ENCODE measurements around the gene NSRP1.

Gene NSRP1

GRCh38 chr17:30211371-30211770 lies 94.8 kb downstream of the NSRP1 start:
- H3K36me3 Mint-ChIP-seq (ENCODE audit: low read depth): no peaks in the 10 kb centered on the region
- H3K9me3 Mint-ChIP-seq: no peaks in the 10 kb centered on the region
- H3K4me1 Mint-ChIP-seq (ENCODE audit: low read depth): peaks cover 3% of the 10 kb centered on the region
- DNase-seq: no peak
- peaks cover 15% of the 10 kb centered on the region for H3K27me3 Mint-ChIP-seq
- H3K27ac Mint-ChIP-seq: no peak overlapping the region
- no peak overlapping the region for H3K4me3 Mint-ChIP-seq

- Mint-ChIP-seq H3K27me3 (peaks cover 10% of the 10 kb centered on the region), H3K36me3 (ENCODE audit: low read depth) (no peaks in the 10 kb centered on the region)
Measured at GRCh38 chr17:30212750-30213149, 96.1 kb downstream of the NSRP1 start.

GRCh38 chr17:30217054-30217453 lies 100.4 kb downstream of the NSRP1 start:
- Mint-ChIP-seq H3K27me3 (no peaks in the 10 kb centered on the region), H3K36me3 (ENCODE audit: low read depth) (no peaks in the 10 kb centered on the region), H3K9me3 (no peaks in the 10 kb centered on the region), H3K4me1 (ENCODE audit: low read depth) (no peaks in the 10 kb centered on the region), H3K4me3 (no peak overlapping the region), H3K27ac (no peak overlapping the region)
- no peak for DNase-seq

More at GRCh38 chr17:30212750-30213149, 96.1 kb downstream of the NSRP1 start:
- no peak overlapping the region for H3K4me3 Mint-ChIP-seq
- DNase-seq: no peak
- no peaks in the 10 kb centered on the region for H3K9me3 Mint-ChIP-seq
- H3K27ac Mint-ChIP-seq: no peak overlapping the region
- H3K4me1 Mint-ChIP-seq (ENCODE audit: low read depth): peaks cover 3% of the 10 kb centered on the region

- no peaks in the 10 kb centered on the region for H3K4me1 Mint-ChIP-seq (ENCODE audit: low read depth)
- no peak overlapping the region for H3K27ac Mint-ChIP-seq
- no peak for DNase-seq
- no peak overlapping the region for H3K4me3 Mint-ChIP-seq
- no peaks in the 10 kb centered on the region for H3K36me3 Mint-ChIP-seq (ENCODE audit: low read depth)
- no peaks in the 10 kb centered on the region for H3K27me3 Mint-ChIP-seq
- no peaks in the 10 kb centered on the region for H3K9me3 Mint-ChIP-seq
Measured at GRCh38 chr17:30217746-30218245, 101.2 kb downstream of the NSRP1 start.

GRCh38 chr17:30218799-30219198 lies 102.2 kb downstream of the NSRP1 start:
- Mint-ChIP-seq H3K36me3 (ENCODE audit: low read depth) (no peaks in the 10 kb centered on the region), H3K4me3 (no peak overlapping the region), H3K27me3 (no peaks in the 10 kb centered on the region), H3K4me1 (ENCODE audit: low read depth) (no peaks in the 10 kb centered on the region), H3K9me3 (no peaks in the 10 kb centered on the region), H3K27ac (no peak overlapping the region)
- no peak for DNase-seq

DNA sequence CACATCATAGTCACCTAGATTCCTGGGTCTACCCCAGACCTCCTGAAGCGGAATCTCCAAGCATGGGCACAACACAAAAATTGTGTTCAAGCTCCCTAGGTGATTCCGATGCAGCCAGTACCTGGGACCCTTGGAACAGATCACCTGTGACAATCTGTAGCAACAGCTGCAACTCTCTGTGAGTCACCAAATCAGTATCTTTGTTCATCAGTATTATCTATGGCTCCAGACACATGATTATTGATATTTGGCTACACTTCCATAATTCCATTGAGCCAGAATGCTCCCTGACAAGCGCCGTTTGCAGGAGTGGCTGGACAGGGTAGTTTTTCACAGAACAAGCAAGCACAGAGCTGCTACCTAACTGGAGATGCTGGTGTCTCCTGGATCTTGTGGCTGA lies 102.7 kb downstream of the NSRP1 start:
- Mint-ChIP-seq H3K4me3 (no peak overlapping the region), H3K27me3 (no peaks in the 10 kb centered on the region), H3K4me1 (ENCODE audit: low read depth) (no peaks in the 10 kb centered on the region), H3K36me3 (ENCODE audit: low read depth) (no peaks in the 10 kb centered on the region), H3K9me3 (no peaks in the 10 kb centered on the region), H3K27ac (no peak overlapping the region)
- no peak for DNase-seq

GRCh38 chr17:30219833-30220232 lies 103.2 kb downstream of the NSRP1 start:
- no peak for DNase-seq
- Mint-ChIP-seq H3K27me3 (no peaks in the 10 kb centered on the region), H3K9me3 (no peaks in the 10 kb centered on the region), H3K4me3 (no peak overlapping the region), H3K27ac (no peak overlapping the region), H3K4me1 (ENCODE audit: low read depth) (no peaks in the 10 kb centered on the region), H3K36me3 (ENCODE audit: low read depth) (no peaks in the 10 kb centered on the region)

DNA sequence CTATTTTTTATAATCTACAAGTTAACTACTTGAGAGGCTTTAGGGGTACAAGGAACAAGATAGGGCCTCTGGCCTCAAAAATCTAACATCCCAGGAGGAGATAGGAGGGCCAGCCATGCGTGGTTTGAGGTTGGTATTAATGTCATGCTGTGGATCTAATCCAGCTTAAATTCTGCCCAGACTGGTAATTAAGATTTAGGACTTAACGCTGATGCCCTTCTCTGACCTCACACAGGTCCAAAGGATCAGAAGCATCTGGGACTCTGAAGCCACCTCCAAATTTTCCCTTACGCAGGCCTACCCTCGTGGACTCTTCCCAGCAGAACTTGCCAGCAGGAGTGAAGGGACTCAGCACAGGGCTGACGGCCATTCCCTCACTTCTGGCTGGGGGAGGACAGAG lies 103.8 kb downstream of the NSRP1 start:
- DNase-seq: no peak
- Mint-ChIP-seq H3K4me1 (ENCODE audit: low read depth) (no peaks in the 10 kb centered on the region), H3K27me3 (no peaks in the 10 kb centered on the region), H3K27ac (no peak overlapping the region), H3K4me3 (no peak overlapping the region), H3K9me3 (no peaks in the 10 kb centered on the region), H3K36me3 (ENCODE audit: low read depth) (no peaks in the 10 kb centered on the region)

DNA sequence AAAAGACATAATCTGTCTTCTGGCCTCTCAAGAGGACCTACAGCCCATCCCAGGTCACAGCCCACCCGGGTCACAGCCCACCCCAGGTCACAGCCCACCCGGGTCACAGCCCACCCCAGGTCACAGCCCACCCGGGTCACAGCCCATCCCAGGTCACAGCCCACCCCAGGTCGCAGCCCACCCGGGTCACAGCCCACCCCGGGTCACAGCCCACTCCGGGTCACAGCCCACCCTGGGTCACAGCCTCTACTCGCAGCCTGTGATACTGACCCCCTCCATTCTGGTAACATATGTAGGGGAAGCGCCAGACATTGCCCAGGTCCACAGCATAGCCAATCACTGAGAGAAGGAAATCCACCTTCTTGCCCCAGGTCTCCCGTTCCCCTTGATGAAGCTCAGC lies 104.7 kb downstream of the NSRP1 start:
- Mint-ChIP-seq H3K4me3 (no peak overlapping the region), H3K27me3 (no peaks in the 10 kb centered on the region)

GRCh38 chr17:30222251-30222650 lies 105.6 kb downstream of the NSRP1 start:
- Mint-ChIP-seq H3K4me1 (ENCODE audit: low read depth) (no peaks in the 10 kb centered on the region), H3K9me3 (no peaks in the 10 kb centered on the region), H3K36me3 (ENCODE audit: low read depth) (no peaks in the 10 kb centered on the region), H3K27me3 (no peaks in the 10 kb centered on the region), H3K4me3 (no peak overlapping the region), H3K27ac (no peak overlapping the region)
- no peak for DNase-seq

More for the DNA sequence above, 104.7 kb downstream of the NSRP1 start:
- Mint-ChIP-seq H3K36me3 (ENCODE audit: low read depth) (no peaks in the 10 kb centered on the region), H3K27ac (no peak overlapping the region), H3K9me3 (no peaks in the 10 kb centered on the region), H3K4me1 (ENCODE audit: low read depth) (no peaks in the 10 kb centered on the region)
- no peak for DNase-seq

DNA sequence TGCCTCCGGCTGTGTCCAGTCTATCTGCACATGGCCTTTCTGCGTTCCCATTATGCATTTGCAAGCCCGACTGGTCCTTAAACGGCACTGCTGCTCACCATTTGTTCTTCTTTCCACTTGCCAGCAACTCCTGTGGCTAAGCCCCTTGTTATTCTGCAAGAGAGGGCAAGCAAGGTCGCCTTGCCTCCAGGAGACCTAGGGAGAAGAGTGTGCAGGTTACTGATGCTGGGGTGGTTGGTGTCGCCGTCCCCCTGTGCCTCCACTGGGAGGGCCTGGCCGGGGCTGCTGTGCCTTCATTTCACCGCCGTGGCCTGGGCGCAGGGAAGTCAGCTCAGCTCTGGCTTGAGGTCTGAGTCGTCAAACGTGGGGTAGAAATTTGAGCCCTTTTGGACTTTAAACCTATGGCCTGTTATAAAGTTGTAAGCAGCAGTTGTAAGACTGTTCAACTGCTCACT lies 106.1 kb downstream of the NSRP1 start:
- Mint-ChIP-seq H3K36me3 (ENCODE audit: low read depth) (no peaks in the 10 kb centered on the region), H3K4me1 (ENCODE audit: low read depth) (no peaks in the 10 kb centered on the region), H3K9me3 (no peaks in the 10 kb centered on the region), H3K27me3 (no peaks in the 10 kb centered on the region), H3K4me3 (no peak overlapping the region), H3K27ac (no peak overlapping the region)
- DNase-seq: no peak

DNA sequence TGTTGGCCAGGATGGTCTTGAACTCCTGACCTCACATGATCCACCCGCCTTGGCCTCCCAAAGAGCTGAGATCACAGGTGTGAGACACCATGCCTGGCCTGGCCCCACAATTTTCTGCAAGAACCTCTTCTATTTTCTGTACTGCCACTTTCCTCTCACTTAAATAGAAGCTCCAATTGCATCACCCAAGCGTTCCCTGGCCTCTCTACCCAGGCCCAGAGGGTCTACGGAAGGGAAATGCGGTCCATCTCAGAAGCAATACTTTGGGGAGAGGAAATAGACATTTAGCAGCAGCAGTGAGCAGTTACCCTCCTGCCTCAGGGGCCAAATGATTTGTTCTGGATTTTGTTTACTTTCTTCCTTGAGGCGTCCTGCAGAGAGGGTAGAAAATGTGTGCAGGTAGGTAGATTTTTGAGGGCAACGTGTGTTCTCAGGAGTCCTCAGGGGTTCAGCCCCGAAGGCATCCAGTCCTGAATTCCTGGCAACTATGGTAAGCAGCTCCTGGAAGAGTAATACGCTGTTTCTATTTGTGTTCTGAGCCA lies 107.9 kb downstream of the NSRP1 start:
- Mint-ChIP-seq H3K4me1 (ENCODE audit: low read depth) (no peaks in the 10 kb centered on the region), H3K36me3 (ENCODE audit: low read depth) (no peaks in the 10 kb centered on the region), H3K4me3 (no peak overlapping the region), H3K27me3 (peaks cover 9% of the 10 kb centered on the region), H3K9me3 (no peaks in the 10 kb centered on the region), H3K27ac (no peak overlapping the region)
- no peak for DNase-seq

DNA sequence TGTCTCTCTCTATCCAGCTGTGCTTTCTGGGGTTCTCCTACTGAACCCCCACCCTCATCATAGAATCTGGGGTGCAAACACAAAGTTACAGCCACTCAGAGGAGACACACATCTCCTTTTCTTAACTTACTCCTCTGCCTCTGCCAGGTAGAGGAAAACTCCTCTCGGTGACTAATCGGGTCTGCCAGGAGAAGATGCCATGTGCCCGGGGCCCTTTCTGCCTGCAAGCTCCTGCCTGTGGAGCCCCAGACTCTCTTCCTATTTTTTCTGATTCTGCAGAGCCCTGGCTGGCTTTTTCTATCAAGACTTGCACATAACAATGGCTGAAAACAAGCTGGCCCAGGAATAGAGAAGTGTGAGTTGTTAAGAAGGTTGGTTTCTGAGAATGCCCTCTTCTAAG lies 108.5 kb downstream of the NSRP1 start:
- Mint-ChIP-seq H3K36me3 (ENCODE audit: low read depth) (no peaks in the 10 kb centered on the region), H3K4me3 (no peak overlapping the region), H3K4me1 (ENCODE audit: low read depth) (no peaks in the 10 kb centered on the region), H3K27me3 (peaks cover 9% of the 10 kb centered on the region), H3K9me3 (no peaks in the 10 kb centered on the region), H3K27ac (no peak overlapping the region)
- DNase-seq: no peak

- Mint-ChIP-seq H3K9me3 (no peaks in the 10 kb centered on the region), H3K27me3 (peaks cover 16% of the 10 kb centered on the region), H3K36me3 (ENCODE audit: low read depth) (no peaks in the 10 kb centered on the region), H3K27ac (no peak overlapping the region), H3K4me3 (no peak overlapping the region), H3K4me1 (ENCODE audit: low read depth) (no peaks in the 10 kb centered on the region)
- no peak for DNase-seq
Measured at GRCh38 chr17:30225919-30226553, 109.4 kb downstream of the NSRP1 start.

GRCh38 chr17:30226878-30227277 lies 110.3 kb downstream of the NSRP1 start:
- Mint-ChIP-seq H3K9me3 (no peaks in the 10 kb centered on the region), H3K27me3 (peaks cover 17% of the 10 kb centered on the region), H3K4me3 (no peak overlapping the region), H3K4me1 (ENCODE audit: low read depth) (no peaks in the 10 kb centered on the region), H3K36me3 (ENCODE audit: low read depth) (no peaks in the 10 kb centered on the region), H3K27ac (no peak overlapping the region)
- no peak for DNase-seq
